Left lung (tissue), 10 donors: ENCODE data around the gene PLCH1. TPM values are rescaled to one million over a fixed set of nuclear protein-coding genes. Genes with fewer than 3 reads are reported as not detected.

Experiments used
- ATAC-seq: fragments of 200-7000 bp; cut with Tn5 transposase; one replicate; pipeline ENCODE4 v1.9.1; 2020; ENCODE audit warnings: moderate library complexity
- DNase-seq, 4 donors: peaks; one replicate each; pipeline ENCODE4 v3.0.0-alpha.2; 2013 to 2020
- H3K27ac ChIP-seq, 2 donors: fragments of 200-600 bp; sonication (generic) in 1 of 2; one replicate each; pipeline versions ENCODE4 v1.5.0 to v1.8.0; 2020 to 2021
- H3K27me3 ChIP-seq, 2 donors: fragments of 200-600 bp; sonication (generic) in 1 of 2; one replicate each; pipeline versions ENCODE4 v1.5.0 to v1.8.0; 2020 to 2021
- H3K36me3 ChIP-seq, 2 donors: fragments of 200-600 bp; sonication (generic) in 1 of 2; one replicate each; pipeline versions ENCODE4 v1.5.0 to v1.8.0; 2020 to 2021
- H3K4me1 ChIP-seq, 2 donors: fragments of 200-600 bp; one replicate each; pipeline ENCODE4 v1.8.0; 2021
- H3K4me3 ChIP-seq, 2 donors: fragments of 200-600 bp; sonication (generic) in 1 of 2; one replicate each; pipeline versions ENCODE4 v1.5.0 to v1.8.0; 2020 to 2021; ENCODE audit warnings: mild to moderate bottlenecking in 1 of 2
- H3K9me3 ChIP-seq, 2 donors: fragments of 200-600 bp; sonication (generic) in 1 of 2; one replicate each; pipeline versions ENCODE4 v1.5.0 to v1.8.0; 2020 to 2021
- intact Hi-C, 2 donors: fragments of 100-400 bp; cut with DNase I; formaldehyde crosslinking; loops; one replicate each; pipeline versions ENCODE4 v1.11.2 to v1.14.2; 2022
- polyA plus RNA-seq, 6 donors: library from polyadenylated mRNA; unstranded; fragments of 120-200 nt; gene quantifications; one replicate each; pipeline ENCODE4 v1.2.1, GENCODE V29; 2013; ENCODE audit not compliant: insufficient read length in 6 of 6
- total RNA-seq, 2 donors: library from RNA; stranded (reverse); fragmentation: NEBNext Ultra II Directional; extraction: Animal tissue kit (Norgen Biotek cat#: 25700); gene quantifications; one replicate each; pipeline ENCODE4 v1.2.1, GENCODE V29; 2021
- TF ChIP-seq, protein P1 (sequence below), 2 donors: fragments of 200-600 bp; sonication (generic) in 1 of 2; IDR thresholded peaks; one replicate each; pipeline versions ENCODE4 v1.5.0 to v1.8.0; 2021; ENCODE audit warnings: antibody characterized with exemption in 2 of 2
- donor health status: DM: no; HTN: yes; CAD: no.
- donor health status: DM: no; HTN: no; CAD: no.

Gene PLCH1
- total and polyA plus RNA-seq, 8 donors, result 8.5 to 33.8 (median 23.7) TPM

DNA sequence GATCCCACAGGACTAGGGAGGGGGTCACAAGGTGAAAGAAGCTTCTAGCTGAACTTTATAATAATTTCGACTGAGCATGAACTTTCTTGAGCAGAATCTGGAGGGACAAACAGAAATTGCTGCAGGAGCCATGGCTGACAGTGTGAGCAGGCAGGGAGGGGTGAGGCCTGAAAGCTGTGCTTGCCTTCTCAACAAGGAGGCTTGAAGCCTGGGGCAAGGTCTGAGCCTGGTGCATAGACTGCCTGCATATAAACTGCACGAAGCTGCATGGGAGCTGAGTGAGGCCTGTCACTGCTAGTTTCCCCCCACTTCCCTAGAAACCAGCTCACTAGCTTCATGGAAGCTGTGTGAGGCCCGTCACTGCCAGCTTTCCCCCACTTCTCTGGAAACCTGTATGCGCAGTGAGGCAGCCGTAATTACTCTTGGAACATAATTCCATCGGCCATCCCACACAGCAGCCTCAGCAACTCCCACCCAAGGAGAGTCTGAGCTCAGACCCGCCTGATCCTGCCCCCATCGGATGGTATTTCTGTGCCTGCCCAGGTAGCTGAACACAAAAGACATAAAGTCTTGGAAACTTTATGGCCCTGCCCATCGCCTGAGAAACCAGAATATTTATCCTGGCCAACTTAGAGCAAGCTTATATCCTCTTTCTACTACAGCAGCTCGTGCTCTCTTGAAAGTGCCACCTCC lies 136.5 kb downstream of the PLCH1 start:
- Histone ChIP-seq H3K27ac (no peak overlapping the region), H3K27me3 (no peaks in the 10 kb centered on the region), H3K36me3 (no peaks in the 10 kb centered on the region), H3K4me3 (no peak overlapping the region), H3K4me1 (no peaks in the 10 kb centered on the region), H3K9me3 (peaks cover 0 to 7% of the 10 kb centered on the region in 2 donors)
- intact Hi-C loops, result no loop called here
- TF ChIP-seq, protein P1, sequence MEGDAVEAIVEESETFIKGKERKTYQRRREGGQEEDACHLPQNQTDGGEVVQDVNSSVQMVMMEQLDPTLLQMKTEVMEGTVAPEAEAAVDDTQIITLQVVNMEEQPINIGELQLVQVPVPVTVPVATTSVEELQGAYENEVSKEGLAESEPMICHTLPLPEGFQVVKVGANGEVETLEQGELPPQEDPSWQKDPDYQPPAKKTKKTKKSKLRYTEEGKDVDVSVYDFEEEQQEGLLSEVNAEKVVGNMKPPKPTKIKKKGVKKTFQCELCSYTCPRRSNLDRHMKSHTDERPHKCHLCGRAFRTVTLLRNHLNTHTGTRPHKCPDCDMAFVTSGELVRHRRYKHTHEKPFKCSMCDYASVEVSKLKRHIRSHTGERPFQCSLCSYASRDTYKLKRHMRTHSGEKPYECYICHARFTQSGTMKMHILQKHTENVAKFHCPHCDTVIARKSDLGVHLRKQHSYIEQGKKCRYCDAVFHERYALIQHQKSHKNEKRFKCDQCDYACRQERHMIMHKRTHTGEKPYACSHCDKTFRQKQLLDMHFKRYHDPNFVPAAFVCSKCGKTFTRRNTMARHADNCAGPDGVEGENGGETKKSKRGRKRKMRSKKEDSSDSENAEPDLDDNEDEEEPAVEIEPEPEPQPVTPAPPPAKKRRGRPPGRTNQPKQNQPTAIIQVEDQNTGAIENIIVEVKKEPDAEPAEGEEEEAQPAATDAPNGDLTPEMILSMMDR (IDR thresholded peaks at IDR 0.05), result no peak
- no peak for ATAC-seq
- no peak for DNase-seq

DNA sequence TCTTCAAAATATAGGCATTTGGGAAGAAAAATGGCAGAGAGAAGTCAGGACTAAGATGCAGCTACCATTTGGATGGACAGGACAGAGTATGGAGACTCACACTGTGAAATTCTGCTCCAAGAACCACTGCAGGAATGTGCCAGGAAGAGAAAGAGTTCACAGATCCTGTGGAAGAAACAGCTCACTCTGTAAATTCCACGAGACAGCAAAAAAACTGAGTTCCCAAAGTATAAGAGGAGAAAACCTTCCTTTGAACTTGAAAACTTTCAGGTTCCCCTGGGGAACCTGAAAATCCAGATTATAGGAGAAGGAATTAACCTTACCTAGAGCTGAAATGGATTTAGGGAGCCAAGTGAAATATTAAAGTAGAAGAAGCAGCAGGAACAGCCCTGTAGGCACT lies 137.1 kb downstream of the PLCH1 start:
- ATAC-seq (no peak), DNase-seq (no peak)
- Histone ChIP-seq H3K27me3 (no peaks in the 10 kb centered on the region), H3K9me3 (peaks cover 0 to 6% of the 10 kb centered on the region in 2 donors), H3K27ac (no peak overlapping the region), H3K36me3 (no peaks in the 10 kb centered on the region), H3K4me1 (no peaks in the 10 kb centered on the region), H3K4me3 (no peak overlapping the region)
- TF ChIP-seq, protein P1 (IDR thresholded peaks at IDR 0.05), result no peak
- intact Hi-C loops, result no loop called here

DNA sequence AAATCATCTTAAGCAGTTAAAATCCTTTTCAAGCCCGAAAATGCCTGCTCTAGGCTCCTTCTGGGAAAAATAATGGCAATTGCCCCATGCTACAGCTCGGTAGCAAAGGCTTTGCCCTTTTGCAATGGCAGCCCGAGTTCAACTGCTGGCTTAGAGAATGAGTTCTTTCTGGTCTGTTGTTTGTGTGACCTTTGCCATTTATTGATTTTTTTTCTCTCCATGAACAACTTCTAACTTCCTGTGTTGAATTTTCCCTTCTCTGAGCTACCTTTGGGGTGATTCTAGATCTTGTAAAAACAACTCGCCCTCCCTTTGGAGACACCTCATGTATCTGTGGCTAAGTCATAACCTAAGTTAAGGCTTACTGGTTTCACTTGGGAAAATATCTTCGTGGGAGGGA lies 139.3 kb downstream of the PLCH1 start:
- TF ChIP-seq, protein P1 (IDR thresholded peaks at IDR 0.05), result no peak
- no peak overlapping the region for H3K27ac ChIP-seq
- ATAC-seq, result no peak

DNA sequence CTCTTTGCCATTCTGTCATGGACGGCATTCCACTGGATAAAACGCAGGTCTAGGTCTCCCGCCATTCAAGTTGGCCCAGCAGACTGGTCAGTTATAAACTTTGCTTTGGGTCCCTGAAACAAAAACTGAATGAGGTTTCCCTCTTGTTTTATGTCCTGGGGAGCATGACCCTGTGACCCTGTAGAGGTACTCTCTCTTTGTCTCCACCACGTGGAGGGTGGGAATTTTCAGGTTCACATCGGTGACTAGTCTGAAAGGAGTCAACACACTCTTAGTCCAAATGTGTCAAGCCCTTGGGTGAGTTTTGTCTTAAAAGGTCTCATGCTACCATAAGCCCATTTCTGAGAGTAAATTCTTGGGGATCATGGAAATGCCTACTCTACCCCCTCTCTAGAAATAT lies 139.9 kb downstream of the PLCH1 start:
- intact Hi-C loops, result no loop called here
- H3K4me1 ChIP-seq, result no peaks in the 10 kb centered on the region
- H3K27ac ChIP-seq, result no peak overlapping the region
- DNase-seq (no peak), ATAC-seq (no peak)
- no peak overlapping the region for H3K4me3 ChIP-seq
- H3K36me3 ChIP-seq, result no peaks in the 10 kb centered on the region
- TF ChIP-seq, protein P1 (IDR thresholded peaks at IDR 0.05), result no peak
- H3K9me3 ChIP-seq, result no peaks in the 10 kb centered on the region
- no peaks in the 10 kb centered on the region for H3K27me3 ChIP-seq

More for the DNA sequence above, 139.3 kb downstream of the PLCH1 start:
- Histone ChIP-seq H3K9me3 (no peaks in the 10 kb centered on the region), H3K4me1 (no peaks in the 10 kb centered on the region), H3K4me3 (no peak overlapping the region), H3K27me3 (no peaks in the 10 kb centered on the region), H3K36me3 (no peaks in the 10 kb centered on the region)
- intact Hi-C loops, result no loop called here
- DNase-seq, result no peak

DNA sequence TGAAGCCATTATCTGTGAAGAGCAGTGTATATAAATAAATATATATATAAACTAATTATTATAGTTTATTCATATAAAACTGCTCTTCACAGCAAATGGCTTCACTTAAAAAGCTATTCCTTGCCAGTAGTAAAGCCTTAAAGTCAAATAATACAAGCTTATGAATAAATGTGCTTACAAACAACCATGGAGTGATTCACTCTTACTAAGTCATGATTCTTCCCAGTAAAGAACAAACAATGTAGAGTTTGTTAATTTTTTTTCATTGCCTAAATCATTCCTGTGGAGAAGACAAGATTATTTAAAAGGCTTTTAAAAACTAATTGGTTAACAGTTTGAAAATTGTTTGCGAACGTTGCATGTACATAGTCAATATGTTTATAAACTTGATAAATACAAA lies 140.7 kb downstream of the PLCH1 start:
- H3K27ac ChIP-seq, result no peak overlapping the region
- intact Hi-C loops, result no loop called here

More for the DNA sequence above, 140.7 kb downstream of the PLCH1 start:
- TF ChIP-seq, protein P1 (IDR thresholded peaks at IDR 0.05), result no peak
- Histone ChIP-seq H3K4me3 (no peak overlapping the region), H3K9me3 (no peaks in the 10 kb centered on the region), H3K36me3 (no peaks in the 10 kb centered on the region), H3K4me1 (no peaks in the 10 kb centered on the region), H3K27me3 (no peaks in the 10 kb centered on the region)
- no peak for ATAC-seq
- no peak for DNase-seq
